Measurements from ENCODE around the gene IQGAP1. TPM values are rescaled to one million over a fixed set of nuclear protein-coding genes. Genes with fewer than 3 reads are reported as not detected.
"Not testable (repeated sequence)": the region's sequence is repeated elsewhere in the genome, so short reads cannot be mapped to it uniquely, and the experiment has no call there.

Gene IQGAP1
- 100 to 1,000 TPM; 222 to 382 TPM for total RNA-seq

GRCh38 chr15:90387534-90388461, at the start of gene IQGAP1:
TSS of gene IQGAP1 (plus strand) at chr15:90388242. CDS start at chr15:90388342, 100 bp downstream.
- DNase-seq (ENCODE audit: low spot score) (peak; percentile 98), ATAC-seq (peak; percentile 96 to 97)
- no peaks in the 10 kb centered on the region for H3K27me3 Mint-ChIP-seq
- H3K4me3 Mint-ChIP-seq, result peak within 1 kb of the TSS; percentile 93
- peaks cover 43 to 44% of the 10 kb centered on the region in 2 donors for H3K4me1 Mint-ChIP-seq (ENCODE audit: low read depth in 2 of 2)
- H3K9me3 Mint-ChIP-seq, result no peaks in the 10 kb centered on the region
- peaks cover 38% of the 10 kb centered on the region for H3K36me3 Mint-ChIP-seq
- H3K27ac Mint-ChIP-seq, result peak within 1 kb of the TSS; percentile 85 to 99

DNA sequence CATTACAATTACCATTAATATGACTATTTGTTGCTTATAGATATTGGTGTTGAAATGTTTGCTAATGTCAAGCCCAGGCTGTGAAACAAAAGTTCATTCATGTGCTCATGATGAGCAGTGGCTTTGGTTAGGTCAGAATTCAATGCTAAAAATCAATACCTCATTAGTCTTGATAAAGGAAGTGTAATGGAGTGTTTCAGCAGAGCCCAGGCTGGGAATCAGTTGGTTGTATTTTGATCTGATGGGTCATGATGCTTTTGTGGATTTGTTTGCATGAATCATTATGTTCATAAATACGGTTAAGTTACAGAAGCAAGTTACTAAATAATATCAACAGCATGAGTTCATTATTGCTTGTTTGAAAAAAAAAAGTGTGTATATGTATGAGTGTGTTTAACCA, 49.5 kb upstream of the IQGAP1 start:
- Mint-ChIP-seq H3K9me3 (no peaks in the 10 kb centered on the region), H3K4me3 (no peak overlapping the region), H3K36me3 (no peaks in the 10 kb centered on the region), H3K27me3 (no peaks in the 10 kb centered on the region), H3K4me1 (ENCODE audit: low read depth in 2 of 2) (peaks cover 4% of the 10 kb centered on the region in 2 donors), H3K27ac (no peak overlapping the region)
- ATAC-seq (no peak), DNase-seq (ENCODE audit: low spot score) (no peak)

DNA sequence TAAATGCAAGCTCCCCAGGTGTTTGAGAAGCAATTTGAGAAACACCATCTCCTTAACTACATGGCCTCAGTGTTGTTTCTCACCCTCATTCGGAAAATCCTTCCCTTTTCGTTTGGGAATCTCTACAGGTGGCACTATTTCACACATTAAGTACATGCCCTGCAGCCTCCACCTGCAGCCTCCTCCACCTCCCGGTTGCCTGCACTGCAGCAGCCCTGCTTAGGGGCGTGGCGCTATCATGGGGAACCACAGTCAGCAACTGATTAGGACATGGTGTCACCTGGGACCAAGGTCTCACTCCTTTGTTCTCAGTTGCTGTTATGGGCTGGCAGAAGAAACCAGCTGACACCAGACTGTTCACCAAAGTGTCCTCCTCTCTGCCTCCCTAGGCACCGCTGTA, 47.7 kb upstream of the IQGAP1 start:
- no peak for DNase-seq (ENCODE audit: low spot score)
- Mint-ChIP-seq H3K27me3 (no peaks in the 10 kb centered on the region), H3K4me1 (ENCODE audit: low read depth in 2 of 2) (peaks cover 4% of the 10 kb centered on the region in 2 donors), H3K36me3 (no peaks in the 10 kb centered on the region), H3K4me3 (no peak overlapping the region), H3K9me3 (no peaks in the 10 kb centered on the region), H3K27ac (no peak overlapping the region)
- no peak for ATAC-seq

GRCh38 chr15:90343302-90343790, 44.7 kb upstream of the IQGAP1 start:
- H3K27me3 Mint-ChIP-seq, result no peaks in the 10 kb centered on the region
- no peaks in the 10 kb centered on the region for H3K36me3 Mint-ChIP-seq
- H3K4me1 Mint-ChIP-seq (ENCODE audit: low read depth in 2 of 2), result peaks cover 4% of the 10 kb centered on the region in 2 donors
- no peaks in the 10 kb centered on the region for H3K9me3 Mint-ChIP-seq
- no peak overlapping the region for H3K27ac Mint-ChIP-seq
- no peak for ATAC-seq
- DNase-seq (ENCODE audit: low spot score), result no peak
- no peak overlapping the region for H3K4me3 Mint-ChIP-seq

DNA sequence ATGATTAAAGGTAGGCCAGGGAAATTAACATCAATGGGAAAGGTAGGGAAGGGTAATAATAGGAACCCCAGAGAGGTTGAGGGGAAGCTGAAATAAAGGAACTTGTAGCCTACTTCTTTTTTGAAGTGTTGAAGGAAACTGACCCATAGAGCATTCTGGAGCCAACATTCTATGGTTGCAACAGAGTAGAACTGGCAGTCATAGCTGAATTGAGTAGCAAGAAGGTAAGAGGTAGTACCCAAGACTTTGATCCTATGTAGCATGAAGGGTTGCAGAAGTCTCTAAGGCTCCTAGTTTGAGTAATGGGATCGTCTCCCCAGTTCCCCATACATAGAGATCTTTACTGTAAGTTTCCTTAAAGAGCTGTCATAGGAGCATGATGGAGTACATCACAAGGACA, 43.4 kb upstream of the IQGAP1 start:
- ATAC-seq, result no peak
- H3K4me1 Mint-ChIP-seq (ENCODE audit: low read depth in 2 of 2), result peaks cover 4 to 5% of the 10 kb centered on the region in 2 donors
- no peak overlapping the region for H3K4me3 Mint-ChIP-seq
- H3K27me3 Mint-ChIP-seq, result no peaks in the 10 kb centered on the region
- DNase-seq (ENCODE audit: low spot score), result no peak
- H3K9me3 Mint-ChIP-seq, result no peaks in the 10 kb centered on the region
- no peaks in the 10 kb centered on the region for H3K36me3 Mint-ChIP-seq
- H3K27ac Mint-ChIP-seq, result no peak overlapping the region

GRCh38 chr15:90345857-90346256, 42.2 kb upstream of the IQGAP1 start:
- DNase-seq (ENCODE audit: low spot score), result no peak
- Mint-ChIP-seq H3K36me3 (no peaks in the 10 kb centered on the region), H3K27me3 (peaks cover 0 to 3% of the 10 kb centered on the region in 2 donors), H3K4me1 (ENCODE audit: low read depth in 2 of 2) (peaks cover 4 to 11% of the 10 kb centered on the region in 2 donors), H3K4me3 (no peak overlapping the region), H3K9me3 (no peaks in the 10 kb centered on the region), H3K27ac (no peak overlapping the region)
- no peak for ATAC-seq

GRCh38 chr15:90347431-90348065, 40.5 kb upstream of the IQGAP1 start:
- not testable (repeated sequence) for ATAC-seq; H3K4me3 Mint-ChIP-seq; H3K27ac Mint-ChIP-seq; H3K9me3 Mint-ChIP-seq; H3K27me3 Mint-ChIP-seq; DNase-seq (ENCODE audit: low spot score); H3K36me3 Mint-ChIP-seq
- peaks cover 10 to 15% of the 10 kb centered on the region in 2 donors for H3K4me1 Mint-ChIP-seq (ENCODE audit: low read depth in 2 of 2)

GRCh38 chr15:90348456-90348855, 39.6 kb upstream of the IQGAP1 start:
- H3K27ac Mint-ChIP-seq, result no peak overlapping the region
- H3K36me3 Mint-ChIP-seq, result no peaks in the 10 kb centered on the region
- H3K4me1 Mint-ChIP-seq (ENCODE audit: low read depth in 2 of 2), result peaks cover 8 to 13% of the 10 kb centered on the region in 2 donors
- peaks cover 0 to 3% of the 10 kb centered on the region in 2 donors for H3K27me3 Mint-ChIP-seq
- H3K4me3 Mint-ChIP-seq, result no peak overlapping the region
- H3K9me3 Mint-ChIP-seq, result no peaks in the 10 kb centered on the region
- DNase-seq (ENCODE audit: low spot score) (no peak), ATAC-seq (no peak)

DNA sequence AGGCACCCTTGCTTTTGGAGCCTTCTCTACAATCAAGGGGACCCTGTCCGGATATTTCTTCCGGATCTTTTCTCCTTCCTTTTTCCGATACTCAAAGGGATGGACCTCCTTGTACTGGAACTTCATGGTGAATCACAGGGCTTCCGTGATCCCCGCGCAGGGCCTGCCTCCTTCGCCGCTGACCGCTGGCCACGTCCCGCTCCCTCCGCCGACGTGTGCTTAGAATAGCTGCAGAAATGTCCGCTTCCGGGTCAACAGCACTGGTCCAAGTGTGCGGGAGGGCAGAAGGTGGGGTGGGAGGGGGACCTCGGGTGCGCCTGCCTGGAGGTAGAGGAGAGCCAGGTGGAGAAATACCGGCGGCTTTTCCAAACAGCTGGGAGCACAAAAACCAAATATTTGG, 39.0 kb upstream of the IQGAP1 start:
- Mint-ChIP-seq H3K27me3 (peaks cover 0 to 3% of the 10 kb centered on the region in 2 donors), H3K9me3 (no peaks in the 10 kb centered on the region), H3K4me3 (no peak overlapping the region), H3K36me3 (no peaks in the 10 kb centered on the region), H3K4me1 (ENCODE audit: low read depth in 2 of 2) (peaks cover 8 to 13% of the 10 kb centered on the region in 2 donors), H3K27ac (no peak overlapping the region)
- DNase-seq (ENCODE audit: low spot score) (no peak), ATAC-seq (no peak)

DNA sequence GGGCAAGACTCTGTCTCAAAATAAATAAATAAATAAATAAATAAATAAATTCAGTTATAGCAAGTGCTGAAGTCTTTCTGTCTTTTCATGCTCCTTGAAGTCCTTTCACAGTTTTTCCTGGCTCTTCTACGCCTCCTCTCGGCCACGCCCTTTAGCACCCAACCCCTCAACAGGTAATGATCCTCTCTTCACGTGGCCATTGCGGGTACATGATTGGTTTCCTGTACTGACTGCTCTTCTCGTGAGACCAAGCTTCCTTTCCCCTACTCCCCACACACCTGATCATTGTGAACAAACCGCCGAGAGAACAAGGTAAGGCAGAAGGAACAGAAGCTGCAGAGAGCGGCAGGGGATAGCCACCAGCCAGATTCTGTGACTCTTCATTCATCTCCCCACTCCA, 38.2 kb upstream of the IQGAP1 start:
- Mint-ChIP-seq H3K27ac (no peak overlapping the region), H3K27me3 (peaks cover 0 to 3% of the 10 kb centered on the region in 2 donors)

GRCh38 chr15:90351479-90352106, 36.4 kb upstream of the IQGAP1 start:
- H3K4me1 Mint-ChIP-seq (ENCODE audit: low read depth in 2 of 2), result peaks cover 8 to 13% of the 10 kb centered on the region in 2 donors
- H3K27ac Mint-ChIP-seq, result peak overlapping the region; percentile 35 to 72
- no peaks in the 10 kb centered on the region for H3K9me3 Mint-ChIP-seq
- H3K36me3 Mint-ChIP-seq, result no peaks in the 10 kb centered on the region
- DNase-seq (ENCODE audit: low spot score) (no peak), ATAC-seq (peak; percentile 2 to 4)
- H3K27me3 Mint-ChIP-seq, result peaks cover 0 to 3% of the 10 kb centered on the region in 2 donors
- peak overlapping the region; percentile 83 for H3K4me3 Mint-ChIP-seq

More for the DNA sequence above, 38.2 kb upstream of the IQGAP1 start:
- ATAC-seq (no peak), DNase-seq (ENCODE audit: low spot score) (no peak)
- H3K9me3 Mint-ChIP-seq, result no peaks in the 10 kb centered on the region
- H3K36me3 Mint-ChIP-seq, result no peaks in the 10 kb centered on the region
- H3K4me1 Mint-ChIP-seq (ENCODE audit: low read depth in 2 of 2), result peaks cover 8 to 13% of the 10 kb centered on the region in 2 donors
- no peak overlapping the region for H3K4me3 Mint-ChIP-seq

DNA sequence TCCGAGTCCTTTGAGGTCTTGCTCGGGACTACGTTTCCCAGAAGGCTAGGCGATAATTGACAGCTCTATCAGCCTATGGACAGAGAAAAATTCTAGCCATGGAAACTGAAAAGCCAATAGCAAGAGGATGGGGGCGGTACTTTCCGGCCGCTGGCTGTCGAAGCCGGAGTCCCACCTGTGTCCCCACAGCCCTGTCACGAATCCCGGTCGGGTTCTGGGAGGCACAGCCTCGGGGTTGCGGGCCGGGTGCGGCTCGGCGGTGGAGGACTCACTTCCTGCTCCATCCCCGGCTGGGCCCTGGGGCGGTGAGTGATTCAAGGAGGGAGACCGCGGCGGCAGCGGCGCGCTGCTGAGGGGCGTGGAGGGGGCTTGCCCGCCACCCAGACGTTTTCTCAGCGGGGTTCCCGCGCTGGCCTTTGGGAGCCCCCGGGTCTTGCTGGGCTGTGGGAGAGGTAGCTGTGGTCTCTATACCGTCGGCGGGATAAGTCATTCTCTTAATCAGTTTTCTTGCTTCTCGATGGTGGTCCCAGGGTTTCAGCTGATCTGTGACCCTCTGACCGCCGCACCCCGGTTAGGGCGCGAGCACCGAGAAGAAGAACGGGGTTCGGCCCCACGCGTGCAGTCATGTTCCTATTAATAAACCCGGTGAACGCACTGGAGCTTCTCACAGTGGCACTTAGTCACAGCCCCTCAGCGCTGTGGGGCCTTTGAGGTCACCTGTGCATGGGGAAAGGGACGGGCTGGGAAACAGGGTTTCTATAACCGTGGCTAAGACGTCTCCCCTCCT, 35.7 kb upstream of the IQGAP1 start, which contains the start of gene ZNF774:
Gene ZNF774 (plus strand): TSS at position 178 of the 787 bp plus-strand sequence. CDS start 2,377 bp downstream, outside the sequence.
- Mint-ChIP-seq H3K9me3 (no peaks in the 10 kb centered on the region), H3K27ac (peak within 1 kb of the TSS; percentile 35 to 72), H3K36me3 (no peaks in the 10 kb centered on the region), H3K27me3 (peaks cover 0 to 3% of the 10 kb centered on the region in 2 donors), H3K4me1 (ENCODE audit: low read depth in 2 of 2) (peaks cover 8 to 13% of the 10 kb centered on the region in 2 donors), H3K4me3 (peak within 1 kb of the TSS; percentile 83)
- ATAC-seq, result peak; percentile 97 to 98
- peak; percentile 92 for DNase-seq (ENCODE audit: low spot score)

DNA sequence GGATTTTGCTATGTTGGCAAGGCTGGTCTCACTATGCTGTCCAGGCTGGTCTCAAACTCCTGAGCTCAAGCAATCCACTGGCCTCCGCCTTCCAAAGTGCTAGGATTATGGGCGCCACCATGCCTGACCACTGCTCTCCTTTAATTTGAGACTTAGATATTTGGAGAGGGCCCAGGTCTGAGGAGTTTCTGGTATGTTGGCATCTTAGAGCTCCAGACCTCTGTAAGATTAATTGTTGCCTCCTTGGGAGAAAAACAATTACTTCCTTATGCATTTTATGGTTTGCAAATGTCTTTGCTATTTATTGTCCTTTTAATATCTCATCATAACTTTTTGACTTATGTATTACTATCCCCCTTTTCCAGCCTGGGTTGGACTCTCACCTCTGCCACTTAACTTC, 33.1 kb upstream of the IQGAP1 start:
- no peak for DNase-seq (ENCODE audit: low spot score)
- no peak overlapping the region for H3K27ac Mint-ChIP-seq
- no peaks in the 10 kb centered on the region for H3K9me3 Mint-ChIP-seq
- no peak for ATAC-seq
- H3K36me3 Mint-ChIP-seq, result no peaks in the 10 kb centered on the region
- no peak overlapping the region for H3K4me3 Mint-ChIP-seq
- peaks cover 8 to 9% of the 10 kb centered on the region in 2 donors for H3K4me1 Mint-ChIP-seq (ENCODE audit: low read depth in 2 of 2)
- H3K27me3 Mint-ChIP-seq, result peaks cover 0 to under 1% of the 10 kb centered on the region in 2 donors
